Globus pallidus (tissue), 1 donor: Measurements from ENCODE around the gene TIMP4.
A peak's percentile ranks its signal among the peaks of the same experiment; 100 is the strongest.

Experiments used
- DNase-seq: peaks from one replicate; pipeline ENCODE4 v3.0.0-alpha.2; 2015; ENCODE audit warnings: low spot score

TIMP4 gene

GRCh38 chr3:12185172-12185710 is 26.5 kb upstream of the TIMP4 start:
- DNase-seq = no peak

- DNase-seq = no peak
Observed at GRCh38 chr3:12184541-12184940, 25.8 kb upstream of the TIMP4 start.

GRCh38 chr3:12182687-12183441 is 24.2 kb upstream of the TIMP4 start:
- no peak for DNase-seq

GRCh38 chr3:12181806-12182205 is 23.1 kb upstream of the TIMP4 start:
- no peak for DNase-seq

GRCh38 chr3:12181301-12181700 is 22.6 kb upstream of the TIMP4 start:
- DNase-seq = no peak

GRCh38 chr3:12180631-12181030 is 21.9 kb upstream of the TIMP4 start:
- no peak for DNase-seq

GRCh38 chr3:12180218-12180617 is 21.5 kb upstream of the TIMP4 start:
- DNase-seq = no peak

GRCh38 chr3:12179441-12179840 is 20.7 kb upstream of the TIMP4 start:
- DNase-seq = no peak

- DNase-seq = no peak
Observed at GRCh38 chr3:12178091-12178820, 19.5 kb upstream of the TIMP4 start.

- DNase-seq = no peak
Observed at GRCh38 chr3:12177126-12177525, 18.4 kb upstream of the TIMP4 start.

GRCh38 chr3:12175844-12176453 is 17.2 kb upstream of the TIMP4 start:
- peak; percentile 37 for DNase-seq

GRCh38 chr3:12175137-12175593 is 16.5 kb upstream of the TIMP4 start:
- no peak for DNase-seq

GRCh38 chr3:12170207-12170606 is 11.5 kb upstream of the TIMP4 start:
- DNase-seq = no peak

GRCh38 chr3:12165909-12166308 is 7.2 kb upstream of the TIMP4 start:
- no peak for DNase-seq

GRCh38 chr3:12159227-12159601 is 502 bp upstream of the TIMP4 start:
- DNase-seq = peak; percentile 39

- no peak for DNase-seq
Observed at GRCh38 chr3:12157026-12157425, 1.7 kb downstream of the TIMP4 start.

GRCh38 chr3:12155828-12156227 is 2.9 kb downstream of the TIMP4 start:
- DNase-seq = no peak

GRCh38 chr3:12155264-12155663 is 3.4 kb downstream of the TIMP4 start:
- DNase-seq = no peak

GRCh38 chr3:12154151-12154550 is 4.6 kb downstream of the TIMP4 start:
- no peak for DNase-seq

- no peak for DNase-seq
Observed at GRCh38 chr3:12150112-12150511, 8.6 kb downstream of the TIMP4 start.

- DNase-seq = no peak
Observed at GRCh38 chr3:12149029-12149428, 9.7 kb downstream of the TIMP4 start.

- no peak for DNase-seq
Observed at GRCh38 chr3:12148183-12148940, 10.3 kb downstream of the TIMP4 start.
